Activated naive CD8-positive, alpha-beta T cell treated with anti-CD3 and anti-CD28 coated beads, Interleukin-2, amount 50 U/mL, for 24 hours (primary cell): ENCODE measurements around the gene STK39.

Source experiments
- ATAC-seq: fragments of 150-1000 bp; cut with Tn5 transposase; one replicate; pipeline ENCODE4 v1.10.0; 2021
- DNase-seq: peaks from one replicate; pipeline ENCODE4 v3.0.0; 2021
- H3K27ac Mint-ChIP-seq: one replicate; pipeline ENCODE4 v1.8.0; 2021; ENCODE audit warnings: mild to moderate bottlenecking, mixed read lengths
- H3K27me3 Mint-ChIP-seq: one replicate; pipeline ENCODE4 v1.8.0; 2021; ENCODE audit warnings: mixed read lengths
- H3K36me3 Mint-ChIP-seq: one replicate; pipeline ENCODE4 v1.8.0; 2021; ENCODE audit warnings: low read depth, mixed read lengths
- H3K4me1 Mint-ChIP-seq: one replicate; pipeline ENCODE4 v1.8.0; 2021; ENCODE audit warnings: mixed read lengths
- H3K4me3 Mint-ChIP-seq: one replicate; pipeline ENCODE4 v1.8.0; 2021; ENCODE audit warnings: mild to moderate bottlenecking, moderate library complexity, mixed read lengths
- H3K9me3 Mint-ChIP-seq: one replicate; pipeline ENCODE4 v1.8.0; 2021; ENCODE audit warnings: mixed read lengths

The STK39 gene

GRCh38 chr2:168253379-168253778 lies 6.0 kb upstream of the STK39 start:
- peaks cover 5% of the 10 kb centered on the region for H3K27me3 Mint-ChIP-seq
- H3K27ac Mint-ChIP-seq = no peak overlapping the region
- ATAC-seq = no peak
- H3K36me3 Mint-ChIP-seq = no peaks in the 10 kb centered on the region
- no peak overlapping the region for H3K4me3 Mint-ChIP-seq
- no peak for DNase-seq
- H3K9me3 Mint-ChIP-seq = no peaks in the 10 kb centered on the region
- H3K4me1 Mint-ChIP-seq = peaks cover 3% of the 10 kb centered on the region

- no peak for DNase-seq
- no peak for ATAC-seq
- Mint-ChIP-seq H3K36me3 (no peaks in the 10 kb centered on the region), H3K4me1 (peaks cover 5% of the 10 kb centered on the region), H3K4me3 (no peak overlapping the region), H3K9me3 (no peaks in the 10 kb centered on the region), H3K27ac (no peak overlapping the region), H3K27me3 (peaks cover 5% of the 10 kb centered on the region)
Measured at GRCh38 chr2:168252976-168253375, 5.6 kb upstream of the STK39 start.

DNA sequence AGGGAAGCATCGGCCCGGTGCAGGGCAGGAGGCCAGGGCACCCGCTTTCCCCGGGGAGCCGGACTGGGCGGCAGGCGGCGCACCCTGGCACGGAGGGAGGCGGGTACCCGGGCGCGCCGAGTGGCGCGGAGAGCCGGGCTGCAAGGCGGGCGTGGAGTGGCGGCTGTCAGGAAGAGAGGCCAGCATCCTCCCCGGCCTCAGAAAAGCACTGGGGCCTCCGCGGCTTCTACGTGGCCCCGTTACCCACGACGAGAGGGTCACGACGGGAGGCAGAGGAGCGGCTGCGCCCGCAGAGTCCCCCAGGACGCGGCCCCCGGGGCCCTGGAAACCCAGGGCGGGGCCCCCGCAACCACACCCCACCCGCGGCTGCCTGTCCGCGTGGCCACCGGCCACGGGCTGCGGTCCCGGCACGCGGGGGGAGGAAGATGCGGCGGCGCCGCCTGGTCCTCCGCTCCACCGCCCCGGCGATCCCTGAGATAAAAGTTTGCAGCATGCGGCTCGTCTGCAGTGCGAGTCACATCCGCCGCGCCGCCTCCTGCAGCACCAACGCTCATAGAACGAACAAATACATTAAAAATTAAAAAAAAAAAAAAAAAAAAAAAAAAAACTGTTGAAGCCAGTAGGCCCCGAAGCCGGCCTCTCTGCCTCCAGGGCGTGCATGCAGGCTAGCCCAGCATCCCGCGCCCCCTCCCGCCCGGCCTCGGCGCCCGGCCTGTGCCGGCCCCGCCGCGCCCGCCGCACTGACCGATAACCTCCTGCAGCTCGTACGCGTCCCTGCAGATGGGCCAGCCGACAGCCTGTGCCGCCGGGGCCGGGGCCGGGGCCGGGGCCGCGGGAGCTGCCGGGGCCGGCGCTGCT lies 683 bp downstream of the STK39 start:
- Mint-ChIP-seq H3K9me3 (no peaks in the 10 kb centered on the region), H3K4me3 (peak overlapping the region; percentile 90)
- DNase-seq = peak; percentile 70

GRCh38 chr2:168246072-168246482 lies 1.3 kb downstream of the STK39 start:
- peaks cover 5% of the 10 kb centered on the region for H3K27me3 Mint-ChIP-seq
- H3K9me3 Mint-ChIP-seq = no peaks in the 10 kb centered on the region
- H3K4me3 Mint-ChIP-seq = peak overlapping the region; percentile 90
- H3K4me1 Mint-ChIP-seq = peaks cover 41% of the 10 kb centered on the region
- H3K36me3 Mint-ChIP-seq = peaks cover 7% of the 10 kb centered on the region
- ATAC-seq = no peak
- no peak for DNase-seq
- peak overlapping the region; percentile 86 for H3K27ac Mint-ChIP-seq

More for the DNA sequence above, 683 bp downstream of the STK39 start:
- Mint-ChIP-seq H3K27me3 (peaks cover 5% of the 10 kb centered on the region), H3K36me3 (peaks cover 7% of the 10 kb centered on the region), H3K27ac (peak overlapping the region; percentile 86), H3K4me1 (peaks cover 41% of the 10 kb centered on the region)
- ATAC-seq = peak; percentile 52

DNA sequence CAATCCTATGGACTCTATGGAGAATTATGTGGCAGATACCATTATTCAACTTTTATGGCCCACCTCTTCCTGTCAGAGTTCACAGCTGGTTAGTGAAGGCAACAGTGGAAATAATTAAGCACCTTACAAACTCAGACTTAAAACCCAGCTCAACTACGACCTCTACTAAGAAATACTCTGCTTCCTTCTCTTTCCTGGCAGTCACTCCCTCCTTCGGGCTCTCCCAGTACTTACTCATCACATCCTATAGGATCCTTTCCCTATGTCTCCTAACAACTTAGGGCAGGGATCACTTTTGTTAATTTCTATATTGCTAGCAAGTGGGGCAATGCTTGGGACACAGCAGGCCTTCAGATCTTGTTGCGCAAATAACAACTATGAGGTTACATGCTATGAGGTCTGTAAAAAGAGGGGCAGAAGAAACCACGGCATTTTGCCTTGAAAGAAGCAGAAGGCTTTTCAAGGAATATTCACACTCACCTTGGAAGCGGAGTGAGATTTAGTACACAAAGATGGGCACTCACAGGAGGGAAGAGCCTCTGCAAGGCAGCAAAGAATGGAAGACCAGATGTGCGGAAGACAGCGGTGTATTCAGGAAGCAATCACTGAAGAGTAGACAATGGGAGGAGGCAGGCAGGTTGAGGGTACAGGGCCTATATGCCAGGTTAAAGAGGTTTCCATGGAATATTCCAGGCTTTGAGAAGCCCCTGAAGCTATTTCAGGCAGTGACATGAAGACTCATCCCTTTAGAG lies 2.1 kb downstream of the STK39 start:
- Mint-ChIP-seq H3K27me3 (peaks cover 5% of the 10 kb centered on the region), H3K4me1 (peaks cover 41% of the 10 kb centered on the region), H3K36me3 (peaks cover 7% of the 10 kb centered on the region), H3K27ac (peak overlapping the region; percentile 67), H3K4me3 (peak overlapping the region; percentile 90), H3K9me3 (no peaks in the 10 kb centered on the region)
- ATAC-seq = no peak
- no peak for DNase-seq

DNA sequence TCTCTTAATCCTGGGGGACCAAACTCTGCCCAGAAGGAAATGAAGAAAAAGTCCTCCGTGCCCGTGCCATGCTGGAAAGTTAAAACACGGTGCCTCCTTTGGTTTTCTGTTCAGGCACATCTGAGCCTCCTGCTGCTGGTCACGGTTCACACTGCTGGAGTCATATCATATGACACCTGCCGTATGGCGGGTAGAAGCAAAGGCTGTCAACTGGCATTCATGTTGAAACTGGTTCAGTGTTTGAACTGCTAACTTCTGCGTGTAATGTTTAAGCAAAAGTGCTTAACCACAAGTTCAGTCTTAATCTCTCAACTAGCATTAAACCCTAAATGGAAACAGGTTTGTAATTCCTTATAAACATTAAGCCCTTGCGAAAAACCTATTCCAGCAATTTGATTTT lies 3.1 kb downstream of the STK39 start:
- DNase-seq (peak; percentile 31), ATAC-seq (peak; percentile 48)
- no peaks in the 10 kb centered on the region for H3K9me3 Mint-ChIP-seq
- peaks cover 5% of the 10 kb centered on the region for H3K27me3 Mint-ChIP-seq
- peaks cover 41% of the 10 kb centered on the region for H3K4me1 Mint-ChIP-seq
- H3K4me3 Mint-ChIP-seq = peak overlapping the region; percentile 90
- peak overlapping the region; percentile 67 for H3K27ac Mint-ChIP-seq
- peaks cover 7% of the 10 kb centered on the region for H3K36me3 Mint-ChIP-seq

GRCh38 chr2:168243061-168243460 lies 4.3 kb downstream of the STK39 start:
- Mint-ChIP-seq H3K4me3 (no peak overlapping the region), H3K36me3 (peaks cover 7% of the 10 kb centered on the region), H3K27me3 (no peaks in the 10 kb centered on the region), H3K4me1 (peaks cover 41% of the 10 kb centered on the region), H3K9me3 (no peaks in the 10 kb centered on the region), H3K27ac (no peak overlapping the region)
- no peak for ATAC-seq
- DNase-seq = no peak

DNA sequence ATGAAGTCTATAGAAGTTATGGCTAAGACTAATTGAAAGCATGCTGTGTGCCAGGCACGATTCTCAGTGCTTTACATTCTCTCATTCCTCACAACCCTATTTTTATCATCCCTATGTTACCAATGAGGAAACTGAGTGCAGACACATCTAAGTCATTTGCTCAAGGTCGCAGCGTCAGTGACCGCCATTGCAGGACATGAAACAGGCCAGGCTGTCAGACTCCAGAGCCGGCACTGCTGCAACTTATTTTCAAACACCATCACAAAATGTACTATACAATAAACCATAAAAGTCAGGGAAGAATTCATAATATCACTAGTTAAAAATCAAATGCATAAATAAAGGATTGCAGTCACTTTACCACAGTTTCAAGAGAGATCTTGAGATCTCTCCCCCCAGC lies 5.6 kb downstream of the STK39 start:
- ATAC-seq = no peak
- H3K4me1 Mint-ChIP-seq = peaks cover 41% of the 10 kb centered on the region
- no peaks in the 10 kb centered on the region for H3K9me3 Mint-ChIP-seq
- no peak for DNase-seq
- H3K36me3 Mint-ChIP-seq = peaks cover 9% of the 10 kb centered on the region
- H3K27me3 Mint-ChIP-seq = no peaks in the 10 kb centered on the region
- no peak overlapping the region for H3K27ac Mint-ChIP-seq
- H3K4me3 Mint-ChIP-seq = no peak overlapping the region

- Mint-ChIP-seq H3K36me3 (peaks cover 14% of the 10 kb centered on the region), H3K9me3 (no peaks in the 10 kb centered on the region), H3K4me3 (no peak overlapping the region), H3K27me3 (no peaks in the 10 kb centered on the region), H3K27ac (no peak overlapping the region), H3K4me1 (peaks cover 41% of the 10 kb centered on the region)
- no peak for ATAC-seq
- DNase-seq = peak; percentile 12
Measured at GRCh38 chr2:168241208-168241607, 6.2 kb downstream of the STK39 start.

- ATAC-seq (no peak), DNase-seq (no peak)
- Mint-ChIP-seq H3K9me3 (no peaks in the 10 kb centered on the region), H3K36me3 (peaks cover 10% of the 10 kb centered on the region), H3K27me3 (no peaks in the 10 kb centered on the region), H3K4me3 (no peak overlapping the region), H3K27ac (no peak overlapping the region), H3K4me1 (peaks cover 34% of the 10 kb centered on the region)
Measured at GRCh38 chr2:168239281-168239680, 8.1 kb downstream of the STK39 start.

DNA sequence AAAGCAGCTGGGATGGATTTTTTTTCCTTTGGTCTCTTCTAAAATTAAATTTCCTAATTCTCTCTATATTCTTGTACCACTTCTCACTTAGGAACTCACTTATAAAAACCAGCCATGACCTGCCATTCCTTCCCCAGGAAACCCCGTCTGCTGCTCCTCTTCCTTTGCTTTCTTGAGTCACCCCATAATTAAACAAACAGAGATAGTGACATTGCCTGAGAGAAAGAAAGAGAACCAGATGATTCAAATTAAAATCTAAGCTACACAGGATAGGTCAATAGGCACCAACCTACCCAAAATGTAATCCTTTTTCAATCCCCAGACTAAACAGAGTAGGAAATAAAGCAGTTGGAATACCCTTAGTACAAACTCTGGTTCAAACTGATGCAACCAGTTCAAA lies 9.7 kb downstream of the STK39 start:
- H3K9me3 Mint-ChIP-seq = no peaks in the 10 kb centered on the region

DNA sequence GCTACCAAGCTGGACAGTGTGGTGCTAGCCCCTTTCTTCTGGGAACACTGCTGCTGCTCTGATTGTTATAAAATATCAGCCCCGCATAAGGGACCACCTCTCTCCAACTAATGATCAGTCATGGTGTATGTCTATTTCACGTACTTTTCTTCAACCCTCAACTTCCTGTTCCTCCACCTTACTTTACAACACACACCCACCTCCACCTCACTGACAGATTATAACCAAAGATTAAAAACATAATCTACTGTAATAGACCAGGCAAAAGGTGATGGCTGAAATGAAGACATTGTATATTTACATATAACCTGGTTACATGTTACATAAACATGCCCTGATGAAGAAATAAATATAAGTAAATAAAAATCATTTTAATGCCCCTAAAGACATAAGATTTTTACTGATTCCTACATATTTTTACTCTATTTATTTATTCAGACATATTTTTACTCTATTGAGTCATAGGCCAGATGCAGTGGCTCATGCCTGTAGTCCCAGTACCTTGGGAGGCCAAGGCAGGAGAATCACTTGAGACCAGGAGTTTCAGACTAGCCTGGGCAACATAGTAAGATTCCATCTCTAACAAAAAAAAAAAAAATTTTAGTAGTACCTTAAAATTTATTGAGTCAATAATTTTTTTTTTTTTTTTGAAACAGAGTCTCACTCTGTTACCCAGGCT lies 12.8 kb downstream of the STK39 start:
- Mint-ChIP-seq H3K27me3 (no peaks in the 10 kb centered on the region), H3K36me3 (peaks cover 22% of the 10 kb centered on the region), H3K4me1 (peaks cover 38% of the 10 kb centered on the region), H3K9me3 (peaks cover 4% of the 10 kb centered on the region), H3K4me3 (no peak overlapping the region), H3K27ac (peak overlapping the region; percentile 74)
- ATAC-seq = peak; percentile 75
- DNase-seq = no peak

More for the DNA sequence above, 9.7 kb downstream of the STK39 start:
- H3K27me3 Mint-ChIP-seq = no peaks in the 10 kb centered on the region
- H3K27ac Mint-ChIP-seq = no peak overlapping the region
- DNase-seq (no peak), ATAC-seq (no peak)
- H3K36me3 Mint-ChIP-seq = peaks cover 7% of the 10 kb centered on the region
- peaks cover 36% of the 10 kb centered on the region for H3K4me1 Mint-ChIP-seq
- no peak overlapping the region for H3K4me3 Mint-ChIP-seq

GRCh38 chr2:168233726-168234406 lies 13.5 kb downstream of the STK39 start:
- Mint-ChIP-seq H3K4me3 (no peak overlapping the region), H3K27ac (no peak overlapping the region)
- ATAC-seq = peak; percentile 42

DNA sequence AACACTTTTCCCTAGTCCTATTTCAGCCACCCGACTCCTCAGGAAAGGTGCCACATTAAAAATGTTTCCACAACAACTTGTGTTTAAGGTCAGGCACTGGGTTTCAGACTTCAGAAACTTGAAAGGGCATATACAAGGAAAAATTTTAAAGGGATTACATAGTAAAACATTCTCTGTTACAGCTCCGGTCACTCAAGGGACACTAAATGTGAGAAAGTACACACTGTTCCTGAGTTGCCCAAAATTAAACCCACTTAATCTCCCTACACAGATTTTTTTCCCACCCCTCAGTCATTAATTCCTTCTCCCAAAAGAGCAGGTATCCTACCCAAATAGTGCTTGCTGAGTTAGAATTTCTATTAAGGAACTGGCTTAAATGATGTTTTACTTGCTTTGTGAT lies 14.2 kb downstream of the STK39 start:
- Mint-ChIP-seq H3K27ac (no peak overlapping the region), H3K9me3 (peaks cover 4% of the 10 kb centered on the region), H3K27me3 (no peaks in the 10 kb centered on the region), H3K4me1 (peaks cover 35% of the 10 kb centered on the region), H3K4me3 (no peak overlapping the region), H3K36me3 (peaks cover 22% of the 10 kb centered on the region)
- ATAC-seq (no peak), DNase-seq (no peak)

More at GRCh38 chr2:168233726-168234406, 13.5 kb downstream of the STK39 start:
- DNase-seq = no peak
- Mint-ChIP-seq H3K4me1 (peaks cover 38% of the 10 kb centered on the region), H3K36me3 (peaks cover 22% of the 10 kb centered on the region), H3K9me3 (peaks cover 4% of the 10 kb centered on the region), H3K27me3 (no peaks in the 10 kb centered on the region)
